ENCODE measurements around the gene HIRA. TPM values are rescaled to one million over a fixed set of nuclear protein-coding genes. Genes with fewer than 3 reads are reported as not detected.
"Not testable (repeated sequence)": the region's sequence is repeated elsewhere in the genome, so short reads cannot be mapped to it uniquely, and the experiment has no call there.

The HIRA gene
- total RNA-seq, 1 donor from 2014 or later, result 36.2 TPM

DNA sequence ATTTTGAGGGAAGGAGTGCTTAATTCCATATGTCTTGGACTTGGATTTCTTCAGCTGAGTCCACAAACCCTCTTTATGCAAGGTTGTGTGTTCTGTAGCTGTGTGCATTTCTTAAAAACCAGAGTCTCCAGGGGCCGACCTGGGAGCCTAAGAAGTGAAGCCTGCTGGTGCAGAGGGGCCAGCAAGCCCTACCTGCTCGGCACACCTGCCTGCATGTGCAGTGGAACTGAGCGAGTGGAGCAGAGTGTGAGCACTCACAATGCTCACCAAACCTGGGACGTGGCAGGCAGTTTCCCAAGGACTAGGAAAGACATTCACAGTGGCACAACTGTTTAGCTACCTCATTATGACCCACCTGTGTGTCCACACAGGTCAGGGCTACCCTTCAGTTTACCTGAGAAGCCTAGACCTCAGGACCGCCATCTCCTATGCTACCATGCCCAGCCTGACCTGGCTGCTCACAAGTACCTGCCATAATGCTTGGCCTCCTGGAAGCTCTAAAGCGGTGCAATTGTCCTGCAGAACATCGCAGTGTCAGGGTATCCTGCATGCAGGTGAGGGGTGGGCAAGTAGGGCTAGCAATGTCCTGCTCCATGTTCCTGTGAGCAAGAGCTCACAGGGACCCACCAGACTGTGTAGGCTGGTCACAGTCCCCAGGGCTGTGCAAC, 12.1 kb upstream of the HIRA start:
- no peaks in the 10 kb centered on the region for H3K9me3 ChIP-seq
- H3K4me3 ChIP-seq, result no peak overlapping the region
- peaks cover 3 to 18% of the 10 kb centered on the region in 2 donors for H3K4me1 ChIP-seq
- no peak overlapping the region for H3K27ac ChIP-seq
- peaks cover 12 to 35% of the 10 kb centered on the region in 2 donors for H3K36me3 ChIP-seq
- intact Hi-C loops (cut with DNase I), result loop anchor here (10.0 kb wide), 1 partner anchor 411 kb away; the partner anchor contains the start of genes GNB1L and RTL10
- H3K27me3 ChIP-seq, result no peaks in the 10 kb centered on the region
- DNase-seq (ENCODE audit: low spot score in 2 of 2), result no peak
- TF ChIP-seq, protein P1, sequence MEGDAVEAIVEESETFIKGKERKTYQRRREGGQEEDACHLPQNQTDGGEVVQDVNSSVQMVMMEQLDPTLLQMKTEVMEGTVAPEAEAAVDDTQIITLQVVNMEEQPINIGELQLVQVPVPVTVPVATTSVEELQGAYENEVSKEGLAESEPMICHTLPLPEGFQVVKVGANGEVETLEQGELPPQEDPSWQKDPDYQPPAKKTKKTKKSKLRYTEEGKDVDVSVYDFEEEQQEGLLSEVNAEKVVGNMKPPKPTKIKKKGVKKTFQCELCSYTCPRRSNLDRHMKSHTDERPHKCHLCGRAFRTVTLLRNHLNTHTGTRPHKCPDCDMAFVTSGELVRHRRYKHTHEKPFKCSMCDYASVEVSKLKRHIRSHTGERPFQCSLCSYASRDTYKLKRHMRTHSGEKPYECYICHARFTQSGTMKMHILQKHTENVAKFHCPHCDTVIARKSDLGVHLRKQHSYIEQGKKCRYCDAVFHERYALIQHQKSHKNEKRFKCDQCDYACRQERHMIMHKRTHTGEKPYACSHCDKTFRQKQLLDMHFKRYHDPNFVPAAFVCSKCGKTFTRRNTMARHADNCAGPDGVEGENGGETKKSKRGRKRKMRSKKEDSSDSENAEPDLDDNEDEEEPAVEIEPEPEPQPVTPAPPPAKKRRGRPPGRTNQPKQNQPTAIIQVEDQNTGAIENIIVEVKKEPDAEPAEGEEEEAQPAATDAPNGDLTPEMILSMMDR (IDR thresholded peaks at IDR 0.05), result no peak

DNA sequence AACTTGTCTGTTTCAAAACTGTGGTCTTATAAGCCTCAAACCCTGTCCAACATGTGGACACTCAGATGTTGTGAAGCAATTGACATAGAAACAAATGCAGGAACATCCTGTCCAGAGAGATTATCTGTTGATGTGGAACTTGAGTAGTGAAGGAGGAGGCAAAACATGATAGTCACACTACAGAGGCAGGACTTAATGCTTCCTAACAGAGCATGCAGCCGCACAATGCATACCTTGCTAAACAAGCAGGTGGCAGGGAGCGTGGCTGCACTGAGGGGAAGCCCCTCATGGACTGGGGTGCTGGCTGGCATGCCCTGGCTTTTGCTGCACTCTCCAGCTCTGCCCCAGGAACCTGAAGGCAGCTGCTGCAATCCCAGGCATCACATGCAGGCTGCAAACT, 10.6 kb upstream of the HIRA start:
- DNase-seq (ENCODE audit: low spot score in 2 of 2), result no peak
- intact Hi-C loops (cut with DNase I), result loop anchor here (10.0 kb wide), 1 partner anchor 413 kb away; the partner anchor contains the start of genes GNB1L and RTL10
- no peaks in the 10 kb centered on the region for H3K9me3 ChIP-seq
- H3K4me3 ChIP-seq, result no peak overlapping the region
- no peak overlapping the region for H3K27ac ChIP-seq
- TF ChIP-seq, protein P1 (IDR thresholded peaks at IDR 0.05), result no peak
- no peaks in the 10 kb centered on the region for H3K27me3 ChIP-seq
- peaks cover 3 to 9% of the 10 kb centered on the region in 2 donors for H3K4me1 ChIP-seq
- peaks cover 12 to 39% of the 10 kb centered on the region in 2 donors for H3K36me3 ChIP-seq

- H3K27me3 ChIP-seq, result no peaks in the 10 kb centered on the region
- no peak overlapping the region for H3K27ac ChIP-seq
- DNase-seq (ENCODE audit: low spot score in 2 of 2), result no peak
- no peak overlapping the region for H3K4me3 ChIP-seq
- H3K36me3 ChIP-seq, result peaks cover 15 to 52% of the 10 kb centered on the region in 2 donors
- H3K4me1 ChIP-seq, result no peaks in the 10 kb centered on the region
- H3K9me3 ChIP-seq, result no peaks in the 10 kb centered on the region
- intact Hi-C loops (cut with DNase I), result loop anchor here (10.0 kb wide), 1 partner anchor 414 kb away; the partner anchor contains the start of genes GNB1L and RTL10
- TF ChIP-seq, protein P1 (IDR thresholded peaks at IDR 0.05), result no peak
Measured at GRCh38 chr22:19440411-19441195, 9.1 kb upstream of the HIRA start.

DNA sequence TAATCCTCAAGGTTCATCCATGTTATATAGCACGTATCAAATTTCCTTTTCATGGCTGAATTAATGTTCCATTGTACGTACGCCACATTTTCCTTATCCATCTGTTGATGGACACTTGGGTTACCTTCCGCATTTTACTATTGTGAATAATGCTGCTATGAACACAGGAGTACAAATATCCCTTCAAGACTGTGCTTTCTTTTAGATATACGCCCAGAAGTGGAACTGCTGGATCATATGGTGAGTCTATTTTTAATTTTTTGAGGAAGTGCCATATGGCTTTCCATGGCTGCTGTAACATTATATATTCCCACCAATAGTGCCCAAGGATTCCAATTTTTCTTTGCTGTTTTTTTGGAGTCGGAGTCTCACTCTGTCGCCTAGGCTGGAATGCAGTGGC, 6.8 kb upstream of the HIRA start:
- Histone ChIP-seq H3K27me3 (no peaks in the 10 kb centered on the region), H3K36me3 (peaks cover 10 to 37% of the 10 kb centered on the region in 2 donors), H3K4me3 (no peak overlapping the region), H3K9me3 (no peaks in the 10 kb centered on the region), H3K27ac (no peak overlapping the region), H3K4me1 (peaks cover 0 to 1% of the 10 kb centered on the region in 2 donors)
- no peak for DNase-seq (ENCODE audit: low spot score in 2 of 2)
- TF ChIP-seq, protein P1 (IDR thresholded peaks at IDR 0.05), result no peak
- intact Hi-C loops (cut with DNase I), result no loop called here

DNA sequence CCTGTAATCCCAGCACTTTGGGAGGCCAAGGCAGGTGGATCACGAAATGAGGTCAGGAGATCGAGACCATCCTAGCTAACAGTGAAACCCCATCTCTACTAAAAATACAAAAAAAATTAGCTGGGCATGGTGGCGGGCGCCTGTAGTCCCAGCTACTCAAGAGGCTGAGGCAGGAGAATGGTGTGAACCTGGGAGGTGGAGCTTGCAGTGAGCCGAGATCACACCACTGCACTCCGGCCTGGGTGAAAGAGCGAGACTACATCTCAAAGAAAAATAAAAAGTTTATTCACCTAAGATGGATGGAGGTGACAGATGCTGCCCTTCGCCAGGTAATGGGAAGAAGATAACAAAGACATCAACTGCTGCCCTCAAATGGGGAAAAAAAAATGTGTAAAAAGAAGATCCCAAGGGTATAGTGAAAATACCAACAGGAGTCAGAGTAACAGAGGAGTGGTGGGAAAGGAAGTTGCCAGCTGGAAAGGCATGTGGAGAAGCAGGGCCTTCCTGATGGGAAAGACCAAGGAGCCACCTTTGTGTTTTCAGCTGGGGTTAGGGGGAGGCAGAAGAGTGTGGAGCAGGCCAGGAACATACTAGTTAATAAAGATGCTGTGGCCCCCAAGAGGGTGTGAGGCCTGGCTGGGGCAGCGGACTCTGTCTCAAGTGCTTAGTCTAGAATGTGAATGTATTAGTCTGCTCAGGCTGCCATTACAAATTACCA, 5.1 kb upstream of the HIRA start:
- H3K4me1 ChIP-seq; intact Hi-C loops (cut with DNase I); DNase-seq (ENCODE audit: low spot score in 2 of 2); H3K27ac ChIP-seq; H3K4me3 ChIP-seq; H3K9me3 ChIP-seq; H3K27me3 ChIP-seq: not testable (repeated sequence)
- peaks cover 10 to 26% of the 10 kb centered on the region in 2 donors for H3K36me3 ChIP-seq

Data from ascending aorta (tissue), 2 donors.